ENCODE data around the gene MAGEL2. TPM values are rescaled to one million over a fixed set of nuclear protein-coding genes. Genes with fewer than 3 reads are reported as not detected.

MAGEL2 gene
- total RNA-seq, 1 experiment from 2014 or later = not detected

GRCh38 chr15:23690015-23690414 lies 42.3 kb upstream of the MAGEL2 start:
- no peak overlapping the region for H3K4me2 ChIP-seq (ENCODE audit: low read length)

GRCh38 chr15:23687143-23687470 lies 39.4 kb upstream of the MAGEL2 start, which contains the start of gene NDN:
TSS of gene NDN (minus strand) at chr15:23687305. CDS start at chr15:23687217, 88 bp downstream.
- Histone ChIP-seq H3K9ac (ENCODE audit: low read length) (no peak within 1 kb of the TSS), H3K4me1 (ENCODE audit: control insufficient read depth in 1 of 2, insufficient read depth in 2 of 2, low read length in 2 of 2) (no peaks in the 10 kb centered on the region), H4K20me1 (ENCODE audit: insufficient read depth) (no peaks in the 10 kb centered on the region), H3K27me3 (ENCODE audit: insufficient read depth, low read length) (no peaks in the 10 kb centered on the region), H3K79me2 (ENCODE audit: insufficient read depth, low read length) (no peaks in the 10 kb centered on the region), H2AFZ (ENCODE audit: low read depth, low read length, poor library complexity, severe bottlenecking) (no peak within 1 kb of the TSS), H3K27ac (ENCODE audit: low read depth, low read length) (no peak within 1 kb of the TSS), H3K4me2 (ENCODE audit: low read length) (no peak within 1 kb of the TSS), H3K4me3 (replicated peaks in 1 of 2; ENCODE audit: low read depth in 1 of 2, low read length in 2 of 2) (no peak within 1 kb of the TSS), H3K9me2 (ENCODE audit: insufficient read depth) (no peaks in the 10 kb centered on the region), H3K36me3 (ENCODE audit: control insufficient read depth in 1 of 2, insufficient read depth in 2 of 2, low read length in 2 of 2) (no peaks in the 10 kb centered on the region), H3K9me3 (ENCODE audit: control insufficient read depth in 1 of 2, insufficient read depth in 1 of 2, low read depth in 1 of 2, low read length in 2 of 2) (peaks cover 0 to 29% of the 10 kb centered on the region in 2 experiments; a peak in 2 of 4 replicates)
- RAD21 ChIA-PET (ENCODE audit: low non-redundant PET in 1 of 2, low total read pairs in 2 of 2, uncharacterized antibody in 2 of 2, unreplicated experiment in 2 of 2) = no interaction called here
- ATAC-seq = no peak
- no TSS peak for BruUV-seq (replicated peaks)
- intact Hi-C loops (cut with micrococcal nuclease) = no loop called here
- no peak for DNase-seq (ENCODE audit: low read depth, low spot score)
- POLR2A ChIA-PET = no interaction called here
- CTCF ChIA-PET = no interaction called here
- no peak for TF ChIP-seq CEBPB (IDR thresholded peaks at IDR 0.05; ENCODE audit: low read depth)
- TF ChIP-seq MAX (IDR thresholded peaks at IDR 0.05) = no peak
- TF ChIP-seq TCF7L2 (IDR thresholded peaks at IDR 0.05; ENCODE audit: borderline replicate concordance, extremely low read depth, insufficient read depth, insufficient read length) = no peak
- TF ChIP-seq ELF1 (IDR thresholded peaks at IDR 0.05; ENCODE audit: borderline replicate concordance, low read depth) = no peak
- no peak for TF ChIP-seq SRF (IDR thresholded peaks at IDR 0.05; ENCODE audit: low read depth)
- TF ChIP-seq ZFX (IDR thresholded peaks at IDR 0.05) = no peak
- no peak for TF ChIP-seq EGR1 (IDR thresholded peaks at IDR 0.05; ENCODE audit: low read depth)
- no peak for TF ChIP-seq ATF3 (IDR thresholded peaks at IDR 0.05)
- TF ChIP-seq SIN3A (IDR thresholded peaks at IDR 0.05; ENCODE audit: low read depth) = no peak
- no peak for TF ChIP-seq RAD21 (IDR thresholded peaks at IDR 0.05; ENCODE audit: low read depth)
- no peak for TF ChIP-seq EZH2 (IDR thresholded peaks at IDR 0.05)
- TF ChIP-seq JUND (IDR thresholded peaks at IDR 0.05) = no peak
- no peak for TF ChIP-seq SP1 (IDR thresholded peaks at IDR 0.05; ENCODE audit: low read depth)
- no peak for TF ChIP-seq CBX3 (IDR thresholded peaks at IDR 0.05; ENCODE audit: low read depth)
- no peak for TF ChIP-seq REST (IDR thresholded peaks at IDR 0.05; ENCODE audit: low read depth)
- TF ChIP-seq POLR2AphosphoS5 (IDR thresholded peaks at IDR 0.05; ENCODE audit: low read depth, low read length) = no peak
- TF ChIP-seq FOSL1 (IDR thresholded peaks at IDR 0.05; ENCODE audit: low read depth) = no peak

More at GRCh38 chr15:23690015-23690414, 42.3 kb upstream of the MAGEL2 start:
- TF ChIP-seq EGR1 (IDR thresholded peaks at IDR 0.05; ENCODE audit: low read depth) (no peak), SIN3A (IDR thresholded peaks at IDR 0.05; ENCODE audit: low read depth) (no peak), ZNF274 (IDR thresholded peaks at IDR 0.05; ENCODE audit: low read depth, low read length) (no peak), CBX3 (IDR thresholded peaks at IDR 0.05; ENCODE audit: low read depth) (no peak)
- intact Hi-C loops (cut with micrococcal nuclease) = no loop called here
- H3K27ac ChIP-seq (ENCODE audit: low read depth, low read length) = no peak overlapping the region
- POLR2A ChIA-PET = no interaction called here
- RAD21 ChIA-PET (ENCODE audit: low non-redundant PET in 1 of 2, low total read pairs in 2 of 2, uncharacterized antibody in 2 of 2, unreplicated experiment in 2 of 2) = no interaction called here
- no peaks in the 10 kb centered on the region for H3K36me3 ChIP-seq (ENCODE audit: control insufficient read depth in 1 of 2, insufficient read depth in 2 of 2, low read length in 2 of 2)
- H3K4me3 ChIP-seq (replicated peaks in 1 of 2; ENCODE audit: low read depth in 1 of 2, low read length in 2 of 2) = no peak overlapping the region
- no peak overlapping the region for H3K9ac ChIP-seq (ENCODE audit: low read length)
- ATAC-seq = no peak
- no peaks in the 10 kb centered on the region for H3K9me2 ChIP-seq (ENCODE audit: insufficient read depth)
- no TSS peak for BruUV-seq (replicated peaks)
- no peak overlapping the region for H2AFZ ChIP-seq (ENCODE audit: low read depth, low read length, poor library complexity, severe bottlenecking)
- DNase-seq (ENCODE audit: low read depth, low spot score) = no peak
- no peaks in the 10 kb centered on the region for H3K27me3 ChIP-seq (ENCODE audit: insufficient read depth, low read length)
- H3K4me1 ChIP-seq (ENCODE audit: control insufficient read depth in 1 of 2, insufficient read depth in 2 of 2, low read length in 2 of 2) = no peaks in the 10 kb centered on the region
- H4K20me1 ChIP-seq (ENCODE audit: insufficient read depth) = no peaks in the 10 kb centered on the region
- CTCF ChIA-PET = no interaction called here
- H3K9me3 ChIP-seq (ENCODE audit: control insufficient read depth in 1 of 2, insufficient read depth in 1 of 2, low read depth in 1 of 2, low read length in 2 of 2) = peaks cover 4 to 37% of the 10 kb centered on the region in 2 experiments; a peak in 2 of 4 replicates
- H3K79me2 ChIP-seq (ENCODE audit: insufficient read depth, low read length) = no peaks in the 10 kb centered on the region
